GM21381 (cell line): Measurements from ENCODE around the gene STARD10.

Experiments
- ATAC-seq: cut with Tn5 transposase; IDR thresholded peaks from one replicate; pipeline ENCODE4 v1.9.1; 2021; ENCODE audit warnings: mild to moderate bottlenecking, moderate library complexity; ENCODE audit not compliant: unreplicated experiment

Gene STARD10

GRCh38 chr11:72712168-72712751, 81.6 kb downstream of the STARD10 start:
- no peak for ATAC-seq

DNA sequence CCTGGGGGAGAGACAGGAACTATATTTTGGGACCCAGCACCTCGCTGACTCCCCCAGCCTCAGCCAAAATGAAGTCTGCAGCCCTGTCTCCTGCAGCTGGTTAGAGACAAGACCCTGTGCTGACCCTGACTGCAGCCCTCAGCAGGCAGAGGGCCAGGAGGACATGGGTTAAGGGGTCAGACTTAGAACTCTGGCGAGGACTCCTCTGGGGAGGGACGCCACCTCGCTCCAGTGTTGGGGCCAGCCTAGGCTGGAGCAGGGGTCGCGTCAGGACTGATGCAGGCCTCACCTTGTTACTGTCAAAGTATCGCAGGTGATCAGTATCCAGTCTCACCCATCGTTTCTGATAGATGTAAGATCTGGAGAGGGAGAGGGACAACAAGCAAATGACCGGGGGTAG, 82.7 kb downstream of the STARD10 start:
- ATAC-seq, result no peak

DNA sequence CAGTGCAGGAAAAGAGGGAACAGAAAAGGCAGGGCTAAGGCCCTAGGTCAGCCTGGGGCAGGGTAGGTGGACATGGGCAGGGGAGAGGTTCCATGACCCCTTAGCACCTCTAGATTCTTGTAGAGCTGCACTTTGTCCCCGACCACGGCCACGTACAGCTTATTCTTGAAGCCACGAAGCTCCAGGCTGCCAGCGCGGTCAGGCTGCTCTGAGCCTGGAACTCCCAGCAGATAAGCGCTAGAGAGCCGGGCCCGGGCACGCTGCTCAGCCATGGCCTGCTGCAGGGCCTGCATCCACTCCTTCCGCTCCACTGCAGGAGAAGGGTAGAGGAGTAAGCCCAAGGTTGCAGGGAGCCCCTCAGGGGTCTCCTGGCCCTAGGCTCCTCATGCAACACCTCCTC, 83.6 kb downstream of the STARD10 start:
- no peak for ATAC-seq

DNA sequence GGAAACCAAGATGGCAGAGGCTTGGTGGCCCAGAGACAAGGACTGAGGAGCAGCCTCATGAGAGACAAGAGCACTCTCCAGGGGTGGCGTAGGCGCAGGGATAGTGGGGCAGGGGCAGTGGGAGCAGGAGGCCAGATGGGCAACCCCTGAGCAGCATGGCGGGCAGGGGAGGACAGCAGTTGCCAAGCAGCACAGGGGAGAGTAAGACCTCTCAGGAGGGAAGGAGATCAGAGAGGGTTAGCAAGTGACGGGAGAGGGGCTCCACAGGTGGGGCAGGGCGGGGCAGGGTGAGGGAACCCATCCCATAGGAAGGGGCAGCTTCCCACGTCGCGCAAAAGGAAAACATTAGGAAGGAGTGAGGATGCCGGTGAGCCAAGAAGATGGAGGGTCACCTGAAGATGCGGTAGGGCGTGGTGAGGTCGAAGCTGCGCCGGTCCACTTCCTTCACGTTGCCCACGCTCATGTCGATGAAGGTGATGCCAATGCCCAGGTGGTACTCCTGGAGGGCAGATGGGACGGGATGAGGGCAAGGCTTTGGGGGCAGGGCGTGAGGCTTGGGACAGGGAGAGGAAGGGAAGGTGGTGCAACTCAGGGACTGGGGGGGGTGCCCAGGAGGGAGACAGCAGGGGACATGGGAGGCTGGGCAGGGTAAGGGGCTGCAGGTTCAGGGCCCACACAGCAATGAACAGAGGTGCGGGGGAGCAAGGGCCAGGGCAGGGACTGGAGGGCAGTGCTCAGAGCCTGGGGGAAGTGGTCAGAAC, 84.2 kb downstream of the STARD10 start:
- ATAC-seq, result no peak

DNA sequence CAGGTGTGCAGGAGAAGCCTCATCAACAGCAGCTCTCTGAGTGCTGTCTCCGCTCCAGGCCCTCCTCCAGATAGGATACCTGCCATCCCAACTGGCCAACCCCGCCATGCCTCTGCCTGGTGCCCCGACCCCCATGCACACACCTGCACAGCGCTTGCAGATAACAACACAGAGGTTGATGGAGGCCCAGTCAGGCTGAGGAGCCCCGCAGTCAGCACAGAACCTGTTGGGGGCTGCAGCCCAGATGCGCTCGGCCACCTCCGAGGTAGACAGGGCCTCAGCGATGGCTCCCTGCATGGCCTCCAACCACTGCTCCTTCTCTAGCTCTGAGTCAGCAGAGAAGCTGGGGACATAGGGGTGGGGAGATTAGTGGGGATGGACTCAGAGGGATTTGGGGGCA, 86.8 kb downstream of the STARD10 start:
- no peak for ATAC-seq

GRCh38 chr11:72706579-72706978, 87.3 kb downstream of the STARD10 start:
- no peak for ATAC-seq

GRCh38 chr11:72705442-72706365, 88.1 kb downstream of the STARD10 start:
- ATAC-seq, result no peak

DNA sequence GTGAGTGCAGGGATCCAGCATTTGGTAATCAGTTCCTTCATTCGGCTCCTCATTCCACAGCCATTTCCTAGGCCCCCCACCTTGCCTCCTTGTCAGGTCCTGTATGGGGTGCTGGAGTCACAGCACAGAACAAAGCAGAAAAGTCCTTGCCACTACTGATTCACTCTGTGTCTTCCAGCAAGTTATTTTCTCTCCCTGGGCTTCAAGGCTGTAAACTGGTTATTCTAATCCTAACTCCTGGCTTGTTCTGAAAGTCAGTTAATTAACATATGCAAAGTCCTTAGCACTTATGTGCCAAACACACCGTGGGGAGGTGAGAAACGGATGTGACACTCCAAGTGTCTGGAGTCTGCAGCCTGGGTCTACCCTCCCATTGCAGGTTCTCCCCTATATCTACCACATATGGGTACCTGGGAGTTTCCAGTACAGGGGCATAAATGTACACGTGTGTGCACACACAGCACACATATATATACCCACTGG, 89.0 kb downstream of the STARD10 start:
- ATAC-seq, result no peak
